Stimulated activated CD4-positive, alpha-beta T cell treated with anti-CD3 and anti-CD28 coated beads, TNF-alpha, amount 100 ng/mL, for 24 hours (primary cell): ENCODE results near the gene ARID4A.
"Not testable (repeated sequence)": the region's sequence is repeated elsewhere in the genome, so short reads cannot be mapped to it uniquely, and the experiment has no call there.

ENCODE experiments used
- DNase-seq, 3 experiments: peaks; one replicate each; pipeline ENCODE4 v3.0.0-alpha.2; 2020; ENCODE audit warnings: low read depth in 3 of 3

ARID4A gene

GRCh38 chr14:58298477-58299400 is at the start of gene ARID4A:
Gene ARID4A (plus strand): TSS chr14:58298555. CDS start chr14:58299855, 1,300 bp downstream.
- peak; percentile 12 to 74 (median 59) for DNase-seq

GRCh38 chr14:58249611-58250010 is 48.7 kb upstream of the ARID4A start:
- no peak for DNase-seq

- no peak for DNase-seq
These were observed 40.2 kb upstream of the ARID4A start for GRCh38 chr14:58258156-58258555.

GRCh38 chr14:58262005-58262404 is 36.4 kb upstream of the ARID4A start:
- DNase-seq: not testable (repeated sequence)

- no peak for DNase-seq
These were observed 33.0 kb upstream of the ARID4A start for GRCh38 chr14:58265401-58265800.

- DNase-seq: no peak
These were observed 27.7 kb upstream of the ARID4A start for GRCh38 chr14:58270628-58271027.

GRCh38 chr14:58272588-58273372 is 25.6 kb upstream of the ARID4A start:
- no peak for DNase-seq

GRCh38 chr14:58274881-58275280 is 23.5 kb upstream of the ARID4A start:
- no peak for DNase-seq

- no peak for DNase-seq
These were observed 22.7 kb upstream of the ARID4A start for GRCh38 chr14:58275527-58276190.

GRCh38 chr14:58276208-58276607 is 22.1 kb upstream of the ARID4A start:
- no peak for DNase-seq

GRCh38 chr14:58278177-58278576 is 20.2 kb upstream of the ARID4A start:
- no peak for DNase-seq

GRCh38 chr14:58280954-58281787 is 17.2 kb upstream of the ARID4A start:
- DNase-seq: no peak

- DNase-seq: no peak
These were observed 16.4 kb upstream of the ARID4A start for GRCh38 chr14:58281969-58282368.

- no peak for DNase-seq
These were observed 15.3 kb upstream of the ARID4A start for GRCh38 chr14:58282925-58283593.

- DNase-seq: no peak
These were observed 14.6 kb upstream of the ARID4A start for GRCh38 chr14:58283730-58284129.

GRCh38 chr14:58285132-58285531 is 13.2 kb upstream of the ARID4A start:
- DNase-seq: no peak

- no peak for DNase-seq
These were observed 10.7 kb upstream of the ARID4A start for GRCh38 chr14:58287607-58288042.

- no peak for DNase-seq
These were observed 10.1 kb upstream of the ARID4A start for GRCh38 chr14:58288106-58288792.

- DNase-seq: no peak
These were observed 6.7 kb upstream of the ARID4A start for GRCh38 chr14:58291646-58292045.

- no peak for DNase-seq
These were observed 6.2 kb upstream of the ARID4A start for GRCh38 chr14:58292187-58292586.
